GM12878 (cell line): Measurements from ENCODE around the gene ERO1A. TPM values are rescaled to one million over a fixed set of nuclear protein-coding genes. Genes with fewer than 3 reads are reported as not detected.

Experiments used
- ATAC-seq: fragments of 200-7000 bp; cut with Tn5 transposase; 3 replicates; pipeline ENCODE4 v1.9.1; 2020; ENCODE audit warnings: mild to moderate bottlenecking, moderate library complexity
- BruUV-seq: library from RNA; stranded (reverse); fragments of 400-500 nt; replicated peaks from 2 replicates; lab custom pipeline; 2021; lab: Mats Ljungman, UMichigan
- CTCF ChIA-PET: fragments of 300-600 bp; sonication (Branson Sonifier 250); formaldehyde crosslinking; extraction: SDS; loops from one replicate; lab custom pipeline; 2021; ENCODE audit warnings: inconsistent platforms; lab: Yijun Ruan, JAX
- POLR2A ChIA-PET: fragments of 350-600 bp; formaldehyde crosslinking; extraction: SDS; loops from one replicate; lab custom pipeline; 2021; ENCODE audit warnings: inconsistent platforms; lab: Charles Lee
- RAD21 ChIA-PET: fragments of 300-600 bp; sonication (Branson Sonifier 250); formaldehyde crosslinking; loops from one replicate; lab custom pipeline; 2023; ENCODE audit warnings: antibody characterized with exemption; ENCODE audit not compliant: unreplicated experiment; lab: Charles Lee
- SMC1A ChIA-PET: fragments of 300-600 bp; sonication (Branson Sonifier 250); formaldehyde crosslinking; loops from one replicate; lab custom pipeline; 2023; ENCODE audit not compliant: unreplicated experiment, uncharacterized antibody; lab: Charles Lee
- DNase-seq: peaks from one replicate; pipeline ENCODE4 v3.0.0-alpha.2; 2011; ENCODE audit warnings: low read depth, low spot score
- FAIRE-seq: peaks from 3 replicates; lab custom pipeline; 2011; peaks lifted over from hg19 to GRCh38; lab: Jason Lieb, UNC
- H2AFZ ChIP-seq: 2 replicates; pipeline ENCODE4 v1.6.0; 2011; ENCODE audit warnings: low read depth, low read length, control low read depth; ENCODE audit not compliant: control insufficient read depth
- H3K27ac ChIP-seq: 2 replicates; pipeline ENCODE4 v1.5.1; 2011; ENCODE audit warnings: control low read depth; ENCODE audit not compliant: control insufficient read depth, insufficient read depth
- H3K27me3 ChIP-seq, 2 experiments: replicated peaks in 1 of 2; 2 replicates each; pipeline versions ENCODE4 v1.6.0 to v1.6.1; 2011; ENCODE audit warnings: low read length in 1 of 2; ENCODE audit not compliant: control insufficient read depth in 2 of 2, insufficient read depth in 2 of 2
- H3K36me3 ChIP-seq, 2 experiments: 2 replicates each; pipeline ENCODE4 v1.5.1; 2011; ENCODE audit warnings: low read length in 1 of 2; ENCODE audit not compliant: control insufficient read depth in 2 of 2, insufficient read depth in 2 of 2
- H3K4me1 ChIP-seq: 2 replicates; pipeline ENCODE4 v1.6.1; 2011; ENCODE audit warnings: mild to moderate bottlenecking, low read length, moderate library complexity, mixed read lengths; ENCODE audit not compliant: control insufficient read depth, insufficient read depth
- H3K4me2 ChIP-seq: 2 replicates; pipeline ENCODE4 v1.6.0; 2011; ENCODE audit warnings: control low read depth; ENCODE audit not compliant: control insufficient read depth, insufficient read depth
- H3K4me3 ChIP-seq: fragments of 200-600 bp; sonication (generic); 2 replicates; pipeline ENCODE4 v1.5.1; 2016
- H3K79me2 ChIP-seq: 2 replicates; pipeline ENCODE4 v1.6.0; 2011; ENCODE audit warnings: low read length; ENCODE audit not compliant: control insufficient read depth, insufficient read depth
- H3K9ac ChIP-seq: 2 replicates; pipeline ENCODE4 v1.8.0; 2011; ENCODE audit warnings: low read length, control low read depth, mixed read lengths; ENCODE audit not compliant: control insufficient read depth, insufficient read depth
- H3K9me3 ChIP-seq: replicated peaks from 3 replicates; pipeline ENCODE4 v1.5.1; 2011; ENCODE audit warnings: mild to moderate bottlenecking, low read length; ENCODE audit not compliant: control insufficient read depth, insufficient read depth
- H4K20me1 ChIP-seq: 2 replicates; pipeline ENCODE4 v1.6.0; 2011; ENCODE audit not compliant: control insufficient read depth, insufficient read depth
- ETV6 ChIP-seq, 2 experiments: fragments of 450-650 bp in 1 of 2; IDR thresholded peaks in 1 of 2; conservative IDR thresholded peaks in 1 of 2; 2 replicates each; pipeline ENCODE4 v1.6.1; 2014; ENCODE audit warnings: antibody characterized with exemption in 1 of 2, borderline replicate concordance in 1 of 2, low read depth in 1 of 2, mild to moderate bottlenecking in 1 of 2, moderate library complexity in 1 of 2
- HCFC1 ChIP-seq: fragments of 150-350 bp; IDR thresholded peaks from 2 replicates; pipeline ENCODE4 v1.6.1; 2014; ENCODE audit warnings: low read length
- HSF1 ChIP-seq: fragments of 150-350 bp; IDR thresholded peaks from 2 replicates; pipeline ENCODE4 v1.6.1; 2014; ENCODE audit warnings: mild to moderate bottlenecking, low read depth, low read length
- IRF3 ChIP-seq: fragments of 450-650 bp; IDR thresholded peaks from 2 replicates; pipeline ENCODE4 v1.6.1; 2014; ENCODE audit warnings: mild to moderate bottlenecking
- MAX ChIP-seq: IDR thresholded peaks from 2 replicates; pipeline ENCODE4 v1.6.1; 2012; ENCODE audit warnings: low read depth, low read length, improper control_type of control experiment
- MEF2B ChIP-seq: fragments of 450-650 bp; IDR thresholded peaks from 2 replicates; pipeline ENCODE4 v1.6.1; 2018; ENCODE audit warnings: mild to moderate bottlenecking, moderate library complexity; ENCODE audit not compliant: partially characterized antibody, poor library complexity, severe bottlenecking
- NFYB ChIP-seq: IDR thresholded peaks from 2 replicates; pipeline ENCODE4 v1.6.1; 2011; ENCODE audit warnings: low read depth, mild to moderate bottlenecking, low read length, improper control_type of control experiment, moderate library complexity; ENCODE audit not compliant: insufficient read depth
- PML ChIP-seq: IDR thresholded peaks from 2 replicates; pipeline ENCODE4 v1.6.1; 2012; ENCODE audit warnings: low read length, inconsistent platforms
- SMAD1 ChIP-seq: fragments of 450-650 bp; IDR thresholded peaks from 2 replicates; pipeline ENCODE4 v1.6.1; 2018; ENCODE audit warnings: mild to moderate bottlenecking, low read depth; ENCODE audit not compliant: partially characterized antibody
- SREBF2 ChIP-seq: IDR thresholded peaks from 2 replicates; pipeline ENCODE4 v1.6.1; 2012; ENCODE audit warnings: mild to moderate bottlenecking, low read length
- ZBTB11 ChIP-seq: fragments of 450-650 bp; formaldehyde crosslinking; IDR thresholded peaks from 2 replicates; pipeline ENCODE4 v1.5.0; 2022; ENCODE audit warnings: mild to moderate bottlenecking, missing genetic modification characterization
- WGBS: methylation state at CpG from one replicate; pipeline ENCODE4 v1.1.6; 2016; ENCODE audit warnings: low lambda C conversion rate; ENCODE audit not compliant: insufficient replicate concordance, insufficient coverage; ENCODE audit errors: missing lambda C conversion rate; 5-methylcytosine and 5-hydroxymethylcytosine counted together
- in situ Hi-C: fragments of 300-500 bp; cut with MboI; formaldehyde crosslinking; loops from 9 replicates; pipeline ENCODE4 v1.14.3; 2018; ENCODE audit warnings: mixed read lengths
- intact Hi-C: fragments of 100-400 bp; cut with micrococcal nuclease; formaldehyde crosslinking; loops from one replicate; pipeline ENCODE4 v1.14.2; 2022; ENCODE audit not compliant: unreplicated experiment
- polyA plus RNA-seq, 11 experiments: library from polyadenylated mRNA; depleted of rRNA in 4 of 11; unstranded in 6 of 11; stranded (reverse) in 5 of 11; fragments of >200 nt; fragmentation: Nextera tagmentation in 4 of 11; fragmentation: Illumina TruSeq in 1 of 11; extraction: Ambion mirVana in 4 of 11; extraction: Trizol in 1 of 11; gene quantifications; 1 replicate in 1 of 11; 2 replicates in 10 of 11; pipeline versions ENCODE4 v1.2.1 to v1.2.3, GENCODE V29; 2011 to 2016; ENCODE audit warnings: inconsistent platforms in 2 of 11, missing spikeins in 2 of 11, low read depth in 1 of 11
- total RNA-seq, 4 experiments: library from RNA; depleted of rRNA in 3 of 4; stranded (reverse); fragments of >200 nt in 3 of 4; fragmentation: Illumina TruSeq in 1 of 4; extraction: Trizol in 1 of 4; gene quantifications; 2 replicates each; pipeline versions ENCODE4 v1.2.1 to v1.2.3, GENCODE V29; 2013 to 2021

The ERO1A gene
- total and polyA plus RNA-seq, 10 of the 15 experiments (the other 5 are each of a cell fraction or from before 2014, with no cell fraction given): 17.5 to 93.1 (median 48.5) TPM

- TF ChIP-seq IRF3: no peak
- no peak for TF ChIP-seq MAX
- no peak for TF ChIP-seq SMAD1
- no peak for TF ChIP-seq HCFC1
- no peak for TF ChIP-seq NFYB
- TF ChIP-seq ETV6 (conservative IDR thresholded peaks at IDR 0.05 in 1 of 2, IDR thresholded peaks at IDR 0.05 in 1 of 2; ENCODE audit: borderline replicate concordance in 1 of 2, low read depth in 1 of 2): no peak
- TF ChIP-seq PML: no peak
- TF ChIP-seq SREBF2: no peak
- TF ChIP-seq HSF1: no peak
- no peak for TF ChIP-seq ZBTB11
- TF ChIP-seq MEF2B: no peak
- FAIRE-seq: no peak
Observed at GRCh38 chr14:52649511-52649910, 45.8 kb downstream of the ERO1A start.

More at GRCh38 chr14:52649511-52649910, 45.8 kb downstream of the ERO1A start:
- in situ Hi-C loops: no loop called here
- peaks cover 1 to 22% of the 10 kb centered on the region in 2 experiments; a peak in 3 of 4 replicates for H3K36me3 ChIP-seq
- CTCF ChIA-PET: no interaction called here
- no peaks in the 10 kb centered on the region for H4K20me1 ChIP-seq
- POLR2A ChIA-PET: no interaction called here
- H3K79me2 ChIP-seq: no peaks in the 10 kb centered on the region
- no peak overlapping the region for H3K27ac ChIP-seq
- RAD21 ChIA-PET: interaction anchor here (0.9 kb wide), 1 partner anchor 15 kb away, joined by 3 read pairs; no protein-coding TSS in a partner anchor
- SMC1A ChIA-PET: no interaction called here
- H3K9ac ChIP-seq: no peak overlapping the region
- intact Hi-C loops: no loop called here
- no peak overlapping the region for H3K4me2 ChIP-seq
- no peaks in the 10 kb centered on the region for H3K4me1 ChIP-seq
- no peaks in the 10 kb centered on the region for H3K9me3 ChIP-seq
- ATAC-seq (no peak), DNase-seq (no peak)
- WGBS: 100% methylated on average over 1 of the region's 1 CpG
- no peaks in the 10 kb centered on the region for H3K27me3 ChIP-seq
- no peak overlapping the region for H3K4me3 ChIP-seq
- no TSS peak for BruUV-seq
- no peak overlapping the region for H2AFZ ChIP-seq
